ENCODE measurements around the gene PLXNA2. TPM values are rescaled to one million over a fixed set of nuclear protein-coding genes. Genes with fewer than 3 reads are reported as not detected.

PLXNA2 gene
- total RNA-seq, 1 experiment from 2014 or later: 0.89 TPM

- BruUV-seq (replicated peaks): no TSS peak
- ChIA-PET POLR2A (no interaction called here), CTCF (interaction anchor here (1.5 kb wide), 1 partner anchor 14 kb away, joined by 4 read pairs; no protein-coding TSS in a partner anchor), RAD21 (ENCODE audit: low non-redundant PET in 1 of 2, low total read pairs in 2 of 2, uncharacterized antibody in 2 of 2, unreplicated experiment in 2 of 2) (no interaction called here)
- H3K4me3 ChIP-seq (replicated peaks in 1 of 2; ENCODE audit: low read depth in 1 of 2, low read length in 2 of 2): no peak overlapping the region
- no peak for ATAC-seq
- peaks cover 19% of the 10 kb centered on the region; the same call in 1 of the 2 replicates for H3K27me3 ChIP-seq (ENCODE audit: insufficient read depth, low read length)
- no peaks in the 10 kb centered on the region for H3K9me3 ChIP-seq (ENCODE audit: control insufficient read depth in 1 of 2, insufficient read depth in 1 of 2, low read depth in 1 of 2, low read length in 2 of 2)
- DNase-seq (ENCODE audit: low read depth, low spot score): no peak
- no peaks in the 10 kb centered on the region for H3K9me2 ChIP-seq (ENCODE audit: insufficient read depth)
- no peak overlapping the region for H2AFZ ChIP-seq (ENCODE audit: low read depth, low read length, poor library complexity, severe bottlenecking)
- H3K9ac ChIP-seq (ENCODE audit: low read length): no peak overlapping the region
- no peaks in the 10 kb centered on the region for H3K36me3 ChIP-seq (ENCODE audit: control insufficient read depth in 1 of 2, insufficient read depth in 2 of 2, low read length in 2 of 2)
- intact Hi-C loops (cut with micrococcal nuclease): loop anchor here (10.0 kb wide), 1 partner anchor 346 kb away; no protein-coding TSS in a partner anchor
- H3K4me2 ChIP-seq (ENCODE audit: low read length): no peak overlapping the region
- no peaks in the 10 kb centered on the region for H4K20me1 ChIP-seq (ENCODE audit: insufficient read depth)
- H3K79me2 ChIP-seq (ENCODE audit: insufficient read depth, low read length): no peaks in the 10 kb centered on the region
- no peak overlapping the region for H3K27ac ChIP-seq (ENCODE audit: low read depth, low read length)
- TF ChIP-seq RAD21 (IDR thresholded peaks at IDR 0.05; ENCODE audit: low read depth) (no peak), EZH2 (IDR thresholded peaks at IDR 0.05) (no peak), MAX (IDR thresholded peaks at IDR 0.05) (no peak), SP1 (IDR thresholded peaks at IDR 0.05; ENCODE audit: low read depth) (no peak), ELF1 (IDR thresholded peaks at IDR 0.05; ENCODE audit: borderline replicate concordance, low read depth) (no peak), ZNF274 (IDR thresholded peaks at IDR 0.05; ENCODE audit: low read depth, low read length) (no peak), EZH2phosphoT487 (IDR thresholded peaks at IDR 0.05; ENCODE audit: borderline replicate concordance) (no peak), TCF7L2 (IDR thresholded peaks at IDR 0.05; ENCODE audit: borderline replicate concordance, extremely low read depth, insufficient read depth, insufficient read length) (no peak), EGR1 (IDR thresholded peaks at IDR 0.05; ENCODE audit: low read depth) (no peak), CEBPB (IDR thresholded peaks at IDR 0.05; ENCODE audit: low read depth) (no peak), POLR2A (IDR thresholded peaks at IDR 0.05; ENCODE audit: borderline replicate concordance, extremely low read depth, insufficient read depth, insufficient read length) (no peak), ZBTB33 (IDR thresholded peaks at IDR 0.05; ENCODE audit: extremely low read depth, insufficient replicate concordance, low read length) (no peak), CBX3 (IDR thresholded peaks at IDR 0.05; ENCODE audit: low read depth) (no peak), ZFX (IDR thresholded peaks at IDR 0.05) (no peak), SIN3A (IDR thresholded peaks at IDR 0.05; ENCODE audit: low read depth) (no peak), CTCF (IDR thresholded peaks at IDR 0.05 in 2 of 3, conservative IDR thresholded peaks at IDR 0.05 in 1 of 3; ENCODE audit: borderline replicate concordance in 1 of 3, insufficient read depth in 1 of 3, low read depth in 2 of 3, low read length in 2 of 3) (no peak), FOSL1 (IDR thresholded peaks at IDR 0.05; ENCODE audit: low read depth) (no peak), JUND (IDR thresholded peaks at IDR 0.05) (no peak), POLR2AphosphoS5 (IDR thresholded peaks at IDR 0.05; ENCODE audit: low read depth, low read length) (no peak), ATF3 (IDR thresholded peaks at IDR 0.05) (no peak)
- no peaks in the 10 kb centered on the region for H3K4me1 ChIP-seq (ENCODE audit: control insufficient read depth in 1 of 2, insufficient read depth in 2 of 2, low read length in 2 of 2)
Measured at GRCh38 chr1:208230668-208231529, 13.3 kb downstream of the PLXNA2 start.

Data from HCT116 (cell line).